HepG2 (cell line): ENCODE measurements around the gene RNF123. TPM values are rescaled to one million over a fixed set of nuclear protein-coding genes. Genes with fewer than 3 reads are reported as not detected.
A peak's percentile ranks its signal among the peaks of the same experiment; 100 is the strongest.

Experiments used
- CEBPG ChIP-seq: IDR thresholded peaks from 2 replicates; pipeline ENCODE4 v1.6.1; 2016
- HES4 ChIP-seq: sonication (generic); formaldehyde crosslinking; IDR thresholded peaks from 2 replicates; pipeline ENCODE4 v1.9.0; 2021; ENCODE audit warnings: mild to moderate bottlenecking, missing genetic modification reagents, borderline replicate concordance
- KDM5A ChIP-seq: fragments of 200-600 bp; sonication (generic); IDR thresholded peaks from 2 replicates; pipeline ENCODE4 v1.7.0; 2018; ENCODE audit warnings: antibody characterized with exemption, mild to moderate bottlenecking, low read length, borderline replicate concordance
- MXD4 ChIP-seq: IDR thresholded peaks from 2 replicates; pipeline ENCODE4 v1.6.1; 2016; ENCODE audit warnings: mild to moderate bottlenecking, missing biosample characterization, missing genetic modification reagents
- MXI1 ChIP-seq: IDR thresholded peaks from 3 replicates; pipeline ENCODE4 v1.6.1; 2012; ENCODE audit warnings: low read depth, low read length, inconsistent platforms, borderline replicate concordance
- PAF1 ChIP-seq: IDR thresholded peaks from 2 replicates; pipeline ENCODE4 v1.6.1; 2016; ENCODE audit warnings: missing genetic modification reagents, missing compliant biosample characterization
- RNF2 ChIP-seq: fragments of 450-650 bp; conservative IDR thresholded peaks from 2 replicates; pipeline ENCODE4 v1.6.1; 2016; ENCODE audit warnings: low read depth
- SOX13 ChIP-seq, 3 experiments: fragments of 450-650 bp in 1 of 3; sonication (generic) in 1 of 3; formaldehyde crosslinking in 1 of 3; IDR thresholded peaks in 2 of 3; conservative IDR thresholded peaks in 1 of 3; 2 replicates each; pipeline versions ENCODE4 v1.5.0 to v1.6.1; 2016 to 2020; ENCODE audit warnings: antibody characterized with exemption in 1 of 3, mild to moderate bottlenecking in 1 of 3, missing compliant biosample characterization in 1 of 3, missing genetic modification reagents in 1 of 3, moderate library complexity in 1 of 3
- SRSF4 ChIP-seq: fragments of 200-400 bp; formaldehyde crosslinking; IDR thresholded peaks from one replicate; pipeline ENCODE4 v1.6.1; 2018; ENCODE audit warnings: mild to moderate bottlenecking, low read depth, low read length, moderate library complexity; ENCODE audit not compliant: poor library complexity, severe bottlenecking
- THAP11 ChIP-seq: IDR thresholded peaks from 2 replicates; pipeline ENCODE4 v1.6.1; 2016; ENCODE audit warnings: missing biosample characterization, missing genetic modification reagents
- TMF1 ChIP-seq: sonication (generic); formaldehyde crosslinking; IDR thresholded peaks from 2 replicates; pipeline ENCODE4 v1.8.1; 2022; ENCODE audit warnings: low read depth, missing genetic modification reagents
- ZFP1 ChIP-seq: IDR thresholded peaks from 2 replicates; pipeline ENCODE4 v1.6.1; 2016
- ZNF264 ChIP-seq: sonication (generic); formaldehyde crosslinking; IDR thresholded peaks from 2 replicates; pipeline ENCODE4 v1.4.0; 2020; ENCODE audit warnings: missing genetic modification reagents
- ZNF329 ChIP-seq: sonication (generic); formaldehyde crosslinking; IDR thresholded peaks from 2 replicates; pipeline ENCODE4 v1.9.0; 2021; ENCODE audit warnings: low read depth, mild to moderate bottlenecking, missing genetic modification reagents
- ZNF557 ChIP-seq: sonication (generic); formaldehyde crosslinking; IDR thresholded peaks from 2 replicates; pipeline ENCODE4 v1.4.0; 2020; ENCODE audit warnings: missing genetic modification reagents
- ZSCAN29 ChIP-seq: sonication (generic); formaldehyde crosslinking; conservative IDR thresholded peaks from 2 replicates; pipeline ENCODE4 v1.4.0; 2020; ENCODE audit warnings: mild to moderate bottlenecking, missing genetic modification reagents
- polyA plus RNA-seq, 8 experiments: library from polyadenylated mRNA; depleted of rRNA in 3 of 8; stranded (reverse) in 7 of 8; unstranded in 1 of 8; fragments of >200 nt; fragmentation: Illumina TruSeq in 4 of 8; extraction: Trizol in 4 of 8; gene quantifications; 2 replicates each; pipeline versions ENCODE4 v1.2.1 to v1.2.3, GENCODE V29; 2011 to 2016; ENCODE audit warnings: low read depth in 4 of 8, missing spikeins in 1 of 8, mixed read lengths in 1 of 8; ENCODE audit not compliant: insufficient read depth in 1 of 8
- total RNA-seq, 5 experiments: library from RNA; depleted of rRNA; stranded (reverse); fragments of >200 nt; fragmentation: Illumina TruSeq; extraction: Trizol; gene quantifications; 2 replicates each; pipeline ENCODE4 v1.2.3, GENCODE V29; 2016; ENCODE audit warnings: low read depth in 1 of 5
- TF ChIP-seq, protein P1 (sequence below): sonication (generic); formaldehyde crosslinking; IDR thresholded peaks from 2 replicates; pipeline ENCODE4 v1.4.0; 2020; ENCODE audit warnings: mild to moderate bottlenecking, low read depth, missing genetic modification reagents
- TF ChIP-seq, protein P2 (sequence below): IDR thresholded peaks from 2 replicates; pipeline ENCODE4 v1.6.1; 2016; ENCODE audit warnings: control low read depth
- TF ChIP-seq, protein P3 (sequence below): sonication (generic); formaldehyde crosslinking; IDR thresholded peaks from 2 replicates; pipeline ENCODE4 v1.8.1; 2023; ENCODE audit warnings: mild to moderate bottlenecking, missing genetic modification reagents, borderline replicate concordance
- TF ChIP-seq, protein P4 (sequence below): sonication (generic); formaldehyde crosslinking; IDR thresholded peaks from 2 replicates; pipeline ENCODE4 v1.4.0; 2020; ENCODE audit warnings: missing genetic modification reagents, borderline replicate concordance
- TF ChIP-seq, protein P5 (sequence below): sonication (generic); formaldehyde crosslinking; IDR thresholded peaks from 2 replicates; pipeline ENCODE4 v1.4.0; 2020; ENCODE audit warnings: low read depth, mild to moderate bottlenecking, missing genetic modification reagents
- TF ChIP-seq, protein P6 (sequence below): sonication (generic); formaldehyde crosslinking; IDR thresholded peaks from 2 replicates; pipeline ENCODE4 v1.5.0; 2020; ENCODE audit warnings: mild to moderate bottlenecking, missing genetic modification reagents

Gene RNF123
- total and polyA plus RNA-seq, 2 of the 13 experiments (the other 11 are each of a cell fraction or from before 2014, with no cell fraction given) = 29.9 to 82.2 TPM

DNA sequence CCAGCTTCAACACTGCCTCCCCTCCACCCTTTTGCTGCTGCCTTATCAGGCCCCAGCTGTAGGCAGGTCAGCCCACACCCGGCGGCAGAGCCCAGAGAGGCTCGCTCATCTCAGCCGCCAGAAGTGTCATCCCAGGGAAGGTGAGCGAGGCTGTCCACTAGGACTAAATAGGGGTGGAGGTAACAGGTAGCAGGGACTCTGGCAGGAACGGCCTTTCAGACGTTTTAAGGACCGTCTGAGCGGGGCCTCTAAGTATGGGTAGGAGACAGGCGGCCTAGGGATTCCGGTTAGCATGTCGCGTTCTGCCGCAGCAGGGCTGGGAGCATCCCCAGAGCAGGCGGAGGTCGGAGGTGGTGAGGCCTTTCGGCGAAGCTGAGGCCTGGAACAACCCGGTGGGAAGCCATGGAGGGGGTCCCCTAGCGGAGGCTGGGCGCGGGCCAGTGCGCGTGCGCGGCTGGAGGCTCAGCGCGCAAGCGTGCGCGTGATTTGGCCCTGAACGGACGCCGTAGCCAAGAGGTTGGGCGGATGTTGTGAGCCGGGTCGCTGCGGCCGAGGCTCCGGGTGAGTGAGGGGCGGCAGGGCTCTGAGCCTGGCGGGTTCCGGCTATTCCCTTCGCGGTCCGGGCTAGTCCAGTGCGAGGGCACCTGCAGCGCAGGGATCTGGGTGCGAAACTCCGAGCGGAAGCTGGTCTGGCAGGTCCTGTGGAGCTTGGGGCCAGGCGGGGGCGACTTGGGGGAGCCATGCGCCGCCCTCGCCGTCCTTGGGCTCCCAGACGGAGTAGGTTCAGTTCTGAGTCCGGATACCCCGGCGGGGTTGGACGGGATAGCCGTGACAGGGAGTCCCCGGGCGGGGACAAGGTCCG is at the start of gene RNF123, which contains the start of gene MST1 (continued):
- TF ChIP-seq, protein P1, sequence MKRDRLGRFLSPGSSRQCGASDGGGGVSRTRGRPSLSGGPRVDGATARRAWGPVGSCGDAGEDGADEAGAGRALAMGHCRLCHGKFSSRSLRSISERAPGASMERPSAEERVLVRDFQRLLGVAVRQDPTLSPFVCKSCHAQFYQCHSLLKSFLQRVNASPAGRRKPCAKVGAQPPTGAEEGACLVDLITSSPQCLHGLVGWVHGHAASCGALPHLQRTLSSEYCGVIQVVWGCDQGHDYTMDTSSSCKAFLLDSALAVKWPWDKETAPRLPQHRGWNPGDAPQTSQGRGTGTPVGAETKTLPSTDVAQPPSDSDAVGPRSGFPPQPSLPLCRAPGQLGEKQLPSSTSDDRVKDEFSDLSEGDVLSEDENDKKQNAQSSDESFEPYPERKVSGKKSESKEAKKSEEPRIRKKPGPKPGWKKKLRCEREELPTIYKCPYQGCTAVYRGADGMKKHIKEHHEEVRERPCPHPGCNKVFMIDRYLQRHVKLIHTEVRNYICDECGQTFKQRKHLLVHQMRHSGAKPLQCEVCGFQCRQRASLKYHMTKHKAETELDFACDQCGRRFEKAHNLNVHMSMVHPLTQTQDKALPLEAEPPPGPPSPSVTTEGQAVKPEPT (CRISPR knock-in tag) = 0 out of 2 replicates have a peak, but pooled peaks have one; percentile 51
- TF ChIP-seq ZFP1 (no peak), ZNF329 (CRISPR knock-in tag) (no peak), ZNF557 (CRISPR knock-in tag) (no peak), MXI1 (peak; percentile 66; the same call in 2 of the 3 replicates), CEBPG (CRISPR knock-in tag) (no peak), MXD4 (CRISPR knock-in tag) (peak; percentile 66; the same call in 1 of the 2 replicates), HES4 (CRISPR knock-in tag) (peak; percentile 64; the same call in 1 of the 2 replicates), SOX13 (IDR thresholded peaks at IDR 0.05) (no peak), SOX13 (CRISPR knock-in tag; conservative IDR thresholded peaks at IDR 0.05 in 1 of 2, IDR thresholded peaks at IDR 0.05 in 1 of 2) (no peak), KDM5A (peak; percentile 94), ZNF264 (CRISPR knock-in tag) (0 out of 2 replicates have a peak, but pooled peaks have one; percentile 45), TMF1 (no peak), PAF1 (CRISPR knock-in tag) (no peak), RNF2 (no peak), ZSCAN29 (CRISPR knock-in tag) (0 out of 2 replicates have a peak, but pooled peaks have one; percentile 30), SRSF4 (no peak), THAP11 (CRISPR knock-in tag) (peak; percentile 93)
- TF ChIP-seq, protein P2, sequence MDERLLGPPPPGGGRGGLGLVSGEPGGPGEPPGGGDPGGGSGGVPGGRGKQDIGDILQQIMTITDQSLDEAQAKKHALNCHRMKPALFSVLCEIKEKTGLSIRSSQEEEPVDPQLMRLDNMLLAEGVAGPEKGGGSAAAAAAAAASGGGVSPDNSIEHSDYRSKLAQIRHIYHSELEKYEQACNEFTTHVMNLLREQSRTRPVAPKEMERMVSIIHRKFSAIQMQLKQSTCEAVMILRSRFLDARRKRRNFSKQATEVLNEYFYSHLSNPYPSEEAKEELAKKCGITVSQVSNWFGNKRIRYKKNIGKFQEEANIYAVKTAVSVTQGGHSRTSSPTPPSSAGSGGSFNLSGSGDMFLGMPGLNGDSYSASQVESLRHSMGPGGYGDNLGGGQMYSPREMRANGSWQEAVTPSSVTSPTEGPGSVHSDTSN = no peak
- TF ChIP-seq, protein P3, sequence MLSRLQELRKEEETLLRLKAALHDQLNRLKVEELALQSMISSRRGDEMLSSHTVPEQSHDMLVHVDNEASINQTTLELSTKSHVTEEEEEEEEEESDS (CRISPR knock-in tag) = no peak
- TF ChIP-seq, protein P4, sequence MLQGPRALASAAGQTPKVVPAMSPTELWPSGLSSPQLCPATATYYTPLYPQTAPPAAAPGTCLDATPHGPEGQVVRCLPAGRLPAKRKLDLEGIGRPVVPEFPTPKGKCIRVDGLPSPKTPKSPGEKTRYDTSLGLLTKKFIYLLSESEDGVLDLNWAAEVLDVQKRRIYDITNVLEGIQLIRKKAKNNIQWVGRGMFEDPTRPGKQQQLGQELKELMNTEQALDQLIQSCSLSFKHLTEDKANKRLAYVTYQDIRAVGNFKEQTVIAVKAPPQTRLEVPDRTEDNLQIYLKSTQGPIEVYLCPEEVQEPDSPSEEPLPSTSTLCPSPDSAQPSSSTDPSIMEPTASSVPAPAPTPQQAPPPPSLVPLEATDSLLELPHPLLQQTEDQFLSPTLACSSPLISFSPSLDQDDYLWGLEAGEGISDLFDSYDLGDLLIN (CRISPR knock-in tag) = no peak
- TF ChIP-seq, protein P5, sequence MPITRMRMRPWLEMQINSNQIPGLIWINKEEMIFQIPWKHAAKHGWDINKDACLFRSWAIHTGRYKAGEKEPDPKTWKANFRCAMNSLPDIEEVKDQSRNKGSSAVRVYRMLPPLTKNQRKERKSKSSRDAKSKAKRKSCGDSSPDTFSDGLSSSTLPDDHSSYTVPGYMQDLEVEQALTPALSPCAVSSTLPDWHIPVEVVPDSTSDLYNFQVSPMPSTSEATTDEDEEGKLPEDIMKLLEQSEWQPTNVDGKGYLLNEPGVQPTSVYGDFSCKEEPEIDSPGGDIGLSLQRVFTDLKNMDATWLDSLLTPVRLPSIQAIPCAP (CRISPR knock-in tag) = no peak
- TF ChIP-seq, protein P6, sequence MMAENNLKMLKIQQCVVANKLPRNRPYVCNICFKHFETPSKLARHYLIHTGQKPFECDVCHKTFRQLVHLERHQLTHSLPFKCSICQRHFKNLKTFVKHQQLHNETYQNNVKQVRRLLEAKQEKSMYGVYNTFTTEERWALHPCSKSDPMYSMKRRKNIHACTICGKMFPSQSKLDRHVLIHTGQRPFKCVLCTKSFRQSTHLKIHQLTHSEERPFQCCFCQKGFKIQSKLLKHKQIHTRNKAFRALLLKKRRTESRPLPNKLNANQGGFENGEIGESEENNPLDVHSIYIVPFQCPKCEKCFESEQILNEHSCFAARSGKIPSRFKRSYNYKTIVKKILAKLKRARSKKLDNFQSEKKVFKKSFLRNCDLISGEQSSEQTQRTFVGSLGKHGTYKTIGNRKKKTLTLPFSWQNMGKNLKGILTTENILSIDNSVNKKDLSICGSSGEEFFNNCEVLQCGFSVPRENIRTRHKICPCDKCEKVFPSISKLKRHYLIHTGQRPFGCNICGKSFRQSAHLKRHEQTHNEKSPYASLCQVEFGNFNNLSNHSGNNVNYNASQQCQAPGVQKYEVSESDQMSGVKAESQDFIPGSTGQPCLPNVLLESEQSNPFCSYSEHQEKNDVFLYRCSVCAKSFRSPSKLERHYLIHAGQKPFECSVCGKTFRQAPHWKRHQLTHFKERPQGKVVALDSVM = peak; percentile 70; the same call in 1 of the 2 replicates
